GM13976 (cell line): Measurements from ENCODE around the gene DHFR2.

Source experiments
- DNase-seq: peaks from one replicate; pipeline ENCODE4 v3.0.0; 2012; ENCODE audit warnings: low spot score
- CTCF ChIP-seq: IDR thresholded peaks from 2 replicates; pipeline ENCODE4 v1.5.1; 2012; ENCODE audit warnings: borderline replicate concordance, mild to moderate bottlenecking; ENCODE audit not compliant: insufficient read depth; ENCODE audit errors: extremely low read depth, missing control alignments, control extremely low read depth
- in situ Hi-C: fragments of 300-500 bp; cut with MboI; formaldehyde crosslinking; loops from one replicate; pipeline ENCODE4 v1.12.0; 2022; ENCODE audit warnings: low sequenced_read_pairs, mixed read lengths, inconsistent platforms; ENCODE audit not compliant: unreplicated experiment

The DHFR2 gene

GRCh38 chr3:94011233-94011711 is 51.4 kb downstream of the DHFR2 start:
- no peak for DNase-seq
- in situ Hi-C loops = no loop called here
- no peak for TF ChIP-seq CTCF

- no peak for TF ChIP-seq CTCF
- DNase-seq = no peak
- in situ Hi-C loops = no loop called here
Measured at GRCh38 chr3:94009608-94010007, 53.1 kb downstream of the DHFR2 start.

- in situ Hi-C loops = no loop called here
- TF ChIP-seq CTCF = no peak
- no peak for DNase-seq
Measured at GRCh38 chr3:94008253-94008652, 54.5 kb downstream of the DHFR2 start.
